GM19023 (cell line): ENCODE results near the gene SDCCAG8.

Source experiments
- ATAC-seq: cut with Tn5 transposase; IDR thresholded peaks from one replicate; pipeline ENCODE4 v1.9.1; 2021; ENCODE audit warnings: mild to moderate bottlenecking, moderate library complexity; ENCODE audit not compliant: unreplicated experiment

Gene SDCCAG8

GRCh38 chr1:243253926-243254232 is 2.0 kb upstream of the SDCCAG8 start:
- ATAC-seq = no peak

- peak; percentile 19 for ATAC-seq
These were observed 1.5 kb upstream of the SDCCAG8 start for GRCh38 chr1:243254233-243254926.

- peak; percentile 63 for ATAC-seq
These were observed 682 bp upstream of the SDCCAG8 start, which contains the start of gene CEP170 for GRCh38 chr1:243254927-243255790. TSS of gene CEP170 (minus strand) at chr1:243255281. CDS start at chr1:243225280, 30,001 bp downstream.

- ATAC-seq = no peak
These were observed 749 bp downstream of the SDCCAG8 start for GRCh38 chr1:243256590-243256989.

- no peak for ATAC-seq
These were observed 1.3 kb downstream of the SDCCAG8 start for GRCh38 chr1:243257189-243257588.

GRCh38 chr1:243258731-243259130 is 2.9 kb downstream of the SDCCAG8 start:
- ATAC-seq = no peak

GRCh38 chr1:243260221-243260880 is 4.5 kb downstream of the SDCCAG8 start:
- no peak for ATAC-seq

GRCh38 chr1:243261390-243261789 is 5.5 kb downstream of the SDCCAG8 start:
- no peak for ATAC-seq

GRCh38 chr1:243264717-243265116 is 8.9 kb downstream of the SDCCAG8 start:
- no peak for ATAC-seq

GRCh38 chr1:243266231-243266630 is 10.4 kb downstream of the SDCCAG8 start:
- ATAC-seq = no peak

- no peak for ATAC-seq
These were observed 11.6 kb downstream of the SDCCAG8 start for GRCh38 chr1:243267471-243267880.

- no peak for ATAC-seq
These were observed 12.2 kb downstream of the SDCCAG8 start for GRCh38 chr1:243267914-243268653.

GRCh38 chr1:243268751-243269460 is 13.1 kb downstream of the SDCCAG8 start:
- ATAC-seq = no peak

GRCh38 chr1:243269461-243269801 is 13.6 kb downstream of the SDCCAG8 start:
- ATAC-seq = peak; percentile 68

GRCh38 chr1:243270097-243270864 is 14.4 kb downstream of the SDCCAG8 start:
- no peak for ATAC-seq

- no peak for ATAC-seq
These were observed 16.2 kb downstream of the SDCCAG8 start for GRCh38 chr1:243271996-243272395.

- ATAC-seq = no peak
These were observed 16.6 kb downstream of the SDCCAG8 start for GRCh38 chr1:243272401-243272800.

GRCh38 chr1:243273506-243273905 is 17.7 kb downstream of the SDCCAG8 start:
- no peak for ATAC-seq

GRCh38 chr1:243273945-243274344 is 18.1 kb downstream of the SDCCAG8 start:
- no peak for ATAC-seq

- no peak for ATAC-seq
These were observed 19.5 kb downstream of the SDCCAG8 start for GRCh38 chr1:243275316-243275715.
